K562 (cell line): Measurements from ENCODE around the gene RGMB. TPM values are rescaled to one million over a fixed set of nuclear protein-coding genes. Genes with fewer than 3 reads are reported as not detected.

Source experiments
- ATAC-seq: fragments of 200-7000 bp; cut with Tn5 transposase; 3 replicates; pipeline ENCODE4 v1.9.1; 2020; ENCODE audit warnings: moderate library complexity
- BruUV-seq: library from RNA; stranded (reverse); fragments of 400-500 nt; replicated peaks from 2 replicates; lab custom pipeline; 2021; lab: Mats Ljungman, UMichigan
- CTCF ChIA-PET: fragments of 300-600 bp; formaldehyde crosslinking; extraction: SDS; loops from one replicate; lab custom pipeline; 2021; ENCODE audit warnings: low intra/inter-chr PET ratio; lab: Yijun Ruan, JAX
- POLR2A ChIA-PET: fragments of 300-600, 350-650 bp; sonication (Branson Sonifier 250); formaldehyde crosslinking; extraction: SDS; loops from one replicate; lab custom pipeline; 2021; ENCODE audit warnings: antibody characterized with exemption, inconsistent platforms; lab: Yijun Ruan, JAX
- DNase-seq, 4 experiments: peaks; one replicate each; pipeline versions ENCODE4 v3.0.0 to v3.0.0-alpha.2; 2011 to 2018; ENCODE audit warnings: low spot score in 3 of 4, mixed read lengths in 3 of 4; ENCODE audit errors: extremely low read depth in 1 of 4
- FAIRE-seq: peaks from 2 replicates; lab custom pipeline; 2011; peaks lifted over from hg19 to GRCh38; lab: Jason Lieb, UNC
- H2AFZ ChIP-seq: 2 replicates; pipeline ENCODE4 v1.6.0; 2011; ENCODE audit warnings: low read depth, low read length, control low read depth, inconsistent platforms
- H3K27ac ChIP-seq: fragments of 200-600 bp; 3 replicates; pipeline ENCODE4 v1.8.0; 2011; ENCODE audit warnings: low read depth, mild to moderate bottlenecking, control low read depth, inconsistent platforms, low read length, moderate library complexity, mixed read lengths; ENCODE audit errors: extremely low read depth
- H3K27me3 ChIP-seq, 2 experiments: fragments of 300-600 bp in 1 of 2; 2 replicates in 1 of 2; 3 replicates in 1 of 2; pipeline versions ENCODE4 v1.6.0 to v1.8.0; 2011; ENCODE audit warnings: inconsistent platforms in 2 of 2, low read length in 2 of 2, mild to moderate bottlenecking in 1 of 2, mixed read lengths in 1 of 2, moderate library complexity in 1 of 2; ENCODE audit not compliant: control insufficient read depth in 2 of 2, insufficient read depth in 2 of 2
- H3K36me3 ChIP-seq: fragments of 300-600 bp; 3 replicates; pipeline ENCODE4 v1.8.0; 2011; ENCODE audit warnings: mild to moderate bottlenecking, low read length, inconsistent platforms; ENCODE audit not compliant: control insufficient read depth, insufficient read depth
- H3K4me1 ChIP-seq, 2 experiments: fragments of 200-600 bp in 1 of 2; replicated peaks in 1 of 2; 2 replicates in 1 of 2; 3 replicates in 1 of 2; pipeline versions ENCODE4 v1.5.1 to v1.8.0; 2011; ENCODE audit warnings: inconsistent platforms in 2 of 2, low read length in 2 of 2, mild to moderate bottlenecking in 1 of 2, mixed read lengths in 1 of 2, moderate library complexity in 1 of 2; ENCODE audit not compliant: control insufficient read depth in 2 of 2, insufficient read depth in 2 of 2
- H3K4me2 ChIP-seq: 2 replicates; pipeline ENCODE4 v1.6.1; 2011; ENCODE audit warnings: low read length, control low read depth, inconsistent platforms, mixed read lengths; ENCODE audit not compliant: insufficient read depth
- H3K4me3 ChIP-seq: fragments of 200-600 bp; sonication (generic), shearing (Covaris generic); 2 replicates; pipeline ENCODE4 v1.5.1; 2016; ENCODE audit warnings: control low read depth, inconsistent platforms
- H3K79me2 ChIP-seq: fragments of 200-600 bp; 3 replicates; pipeline ENCODE4 v1.8.0; 2011; ENCODE audit warnings: low read length, inconsistent platforms; ENCODE audit not compliant: control insufficient read depth, insufficient read depth
- H3K9ac ChIP-seq, 2 experiments: 2 replicates each; pipeline versions ENCODE4 v1.6.0 to v1.6.1; 2011; ENCODE audit warnings: low read depth in 2 of 2, low read length in 2 of 2, control low read depth in 1 of 2, inconsistent platforms in 1 of 2, mild to moderate bottlenecking in 1 of 2, mixed read lengths in 1 of 2; ENCODE audit not compliant: insufficient read depth in 1 of 2
- H3K9me1 ChIP-seq: one replicate; pipeline ENCODE4 v1.6.0; 2011; ENCODE audit warnings: inconsistent platforms, mild to moderate bottlenecking, low read length, moderate library complexity; ENCODE audit not compliant: control insufficient read depth, insufficient read depth
- H3K9me3 ChIP-seq: replicated peaks from 2 replicates; pipeline ENCODE4 v1.5.1; 2011; ENCODE audit warnings: low read depth, low read length, inconsistent platforms; ENCODE audit not compliant: control insufficient read depth, insufficient read depth
- H4K20me1 ChIP-seq: replicated peaks from 2 replicates; pipeline ENCODE4 v1.6.1; 2011; ENCODE audit warnings: low read length, inconsistent platforms, mixed read lengths; ENCODE audit not compliant: control insufficient read depth, insufficient read depth
- CUX1 ChIP-seq: fragments of 200-800 bp; sonication (Bioruptor generic); IDR thresholded peaks from 2 replicates; pipeline ENCODE4 v1.6.1; 2016; ENCODE audit warnings: missing genetic modification characterization, missing compliant biosample characterization
- ESRRB ChIP-seq: fragments of 250-450 bp; sonication (Bioruptor Pico); IDR thresholded peaks from 2 replicates; pipeline ENCODE4 v1.5.0; 2020; ENCODE audit warnings: mild to moderate bottlenecking, moderate library complexity, borderline replicate concordance
- FIP1L1 ChIP-seq: fragments of 200-400 bp; formaldehyde crosslinking; IDR thresholded peaks from 2 replicates; pipeline ENCODE4 v1.6.1; 2018; ENCODE audit warnings: mild to moderate bottlenecking, low read depth, low read length; ENCODE audit not compliant: poor library complexity, severe bottlenecking
- HEY1 ChIP-seq: fragments of 250-450 bp; sonication (Bioruptor Pico); IDR thresholded peaks from 2 replicates; pipeline ENCODE4 v1.5.0; 2020; ENCODE audit warnings: mild to moderate bottlenecking, moderate library complexity, borderline replicate concordance
- TCF3 ChIP-seq: sonication (generic); formaldehyde crosslinking; IDR thresholded peaks from 2 replicates; pipeline ENCODE4 v1.4.0; 2020; ENCODE audit warnings: mild to moderate bottlenecking, missing genetic modification reagents
- ZNF239 ChIP-seq: fragments of 250-450 bp; sonication (Bioruptor Pico); IDR thresholded peaks from 2 replicates; pipeline ENCODE4 v1.4.0; 2020; ENCODE audit warnings: mild to moderate bottlenecking
- ZNF592 ChIP-seq: fragments of 450-650 bp; IDR thresholded peaks from 2 replicates; pipeline ENCODE4 v1.6.1; 2017; ENCODE audit warnings: antibody characterized with exemption, mild to moderate bottlenecking
- ZNF717 ChIP-seq: fragments of 250-450 bp; sonication (Bioruptor Pico); IDR thresholded peaks from 2 replicates; pipeline ENCODE4 v1.5.0; 2021
- ZNF830 ChIP-seq: fragments of 250-450 bp; sonication (Bioruptor Pico); IDR thresholded peaks from 2 replicates; pipeline ENCODE4 v1.5.0; 2021; ENCODE audit warnings: mild to moderate bottlenecking
- WGBS: fragments of 100-300 bp; shearing (Covaris generic); methylation state at CpG from one replicate; pipeline ENCODE4 v1.1.6; 2016; ENCODE audit warnings: low coverage, mixed read lengths; ENCODE audit not compliant: insufficient coverage; ENCODE audit errors: missing lambda C conversion rate; 5-methylcytosine and 5-hydroxymethylcytosine counted together
- in situ Hi-C: fragments of 300-500 bp; cut with MboI; formaldehyde crosslinking; loops from 4 replicates; pipeline ENCODE4 v1.15.0; 2018; ENCODE audit warnings: inconsistent platforms, mixed read lengths
- intact Hi-C: fragments of 100-400 bp; cut with micrococcal nuclease; formaldehyde crosslinking; loops from 2 replicates; pipeline ENCODE4 v1.14.2; 2022
- polyA plus RNA-seq, 8 experiments: library from polyadenylated mRNA; depleted of rRNA in 4 of 8; stranded (reverse) in 5 of 8; unstranded in 3 of 8; fragments of >200 nt; fragmentation: Nextera tagmentation in 2 of 8; fragmentation: Illumina TruSeq in 1 of 8; extraction: Ambion mirVana in 2 of 8; extraction: Trizol in 1 of 8; gene quantifications; 2 replicates each; pipeline versions ENCODE4 v1.2.1 to v1.2.3, GENCODE V29; 2011 to 2014; ENCODE audit warnings: inconsistent platforms in 1 of 8, missing spikeins in 1 of 8
- total RNA-seq, 7 experiments: library from RNA; depleted of rRNA in 6 of 7; stranded (reverse); fragments of >200 nt in 6 of 7; fragmentation: Illumina TruSeq in 2 of 7; extraction: Trizol in 2 of 7; gene quantifications; 2 replicates each; pipeline versions ENCODE4 v1.2.1 to v1.2.3, GENCODE V29; 2011 to 2021; ENCODE audit warnings: low replicate concordance in 1 of 7
- TF ChIP-seq, protein P1 (sequence below), 2 experiments: IDR thresholded peaks; 2 replicates each; pipeline ENCODE4 v1.6.1; 2012; ENCODE audit warnings: improper control_type of control experiment in 2 of 2, low read depth in 2 of 2, low read length in 2 of 2, borderline replicate concordance in 1 of 2

The RGMB gene
- total and polyA plus RNA-seq, 9 of the 15 experiments (the other 6 are each of a cell fraction or from before 2014, with no cell fraction given): 0.03 to 0.38 TPM; not detected in 7

DNA sequence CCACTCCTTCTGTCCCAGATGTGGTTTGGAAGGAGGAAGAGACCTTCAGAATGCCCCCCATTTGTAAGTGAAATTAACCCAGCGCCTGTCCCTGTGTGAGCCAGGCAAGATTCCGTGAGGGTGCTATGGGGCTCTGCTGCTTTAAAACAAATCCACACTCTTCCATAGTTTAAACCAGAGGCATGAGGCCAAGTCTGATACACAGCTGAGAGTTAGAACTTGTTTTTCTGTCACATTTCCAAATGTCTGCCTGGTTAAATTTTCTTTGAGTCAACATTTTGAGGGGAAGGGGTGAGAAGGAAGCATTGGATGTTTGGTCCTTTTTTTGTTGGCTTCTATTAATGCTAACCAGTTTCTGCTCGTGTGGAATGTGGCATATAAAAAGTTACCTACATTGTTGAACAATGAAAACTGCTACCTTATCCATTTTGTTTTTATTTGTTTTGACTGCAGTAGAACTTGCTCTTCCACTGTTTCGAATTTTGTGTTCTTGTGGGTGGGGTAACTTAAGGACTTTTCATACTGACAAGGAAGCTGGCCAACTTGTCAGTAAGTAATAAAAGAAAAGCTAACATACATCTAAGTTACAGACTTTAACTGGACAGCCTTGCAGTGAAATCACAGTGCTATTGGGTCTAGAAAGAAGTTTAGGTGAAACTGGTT is 12.9 kb downstream of the RGMB start:
- FAIRE-seq: no peak
- Histone ChIP-seq H3K79me2 (no peaks in the 10 kb centered on the region), H2AFZ (no peak overlapping the region), H3K9ac (no peak overlapping the region), H3K4me3 (no peak overlapping the region), H4K20me1 (no peaks in the 10 kb centered on the region), H3K27me3 (no peaks in the 10 kb centered on the region), H3K27ac (no peak overlapping the region), H3K9me1 (no peaks in the 10 kb centered on the region), H3K36me3 (no peaks in the 10 kb centered on the region), H3K4me1 (no peaks in the 10 kb centered on the region), H3K9me3 (no peaks in the 10 kb centered on the region), H3K4me2 (no peak overlapping the region)
- no peak for DNase-seq
- WGBS: 0% methylated on average over 4 of the region's 4 CpGs
- intact Hi-C loops: no loop called here
- in situ Hi-C loops: no loop called here
- BruUV-seq: no TSS peak
- POLR2A ChIA-PET: interaction anchor here (0.8 kb wide), 1 partner anchor 505 kb away, joined by 4 read pairs; no protein-coding TSS in a partner anchor
- ATAC-seq: no peak
- CTCF ChIA-PET: no interaction called here
- no peak for TF ChIP-seq HEY1 (CRISPR knock-in tag)
- TF ChIP-seq ZNF239 (CRISPR knock-in tag): no peak
- no peak for TF ChIP-seq TCF3 (CRISPR knock-in tag)
- TF ChIP-seq ZNF830 (CRISPR knock-in tag): no peak
- TF ChIP-seq, protein P1, sequence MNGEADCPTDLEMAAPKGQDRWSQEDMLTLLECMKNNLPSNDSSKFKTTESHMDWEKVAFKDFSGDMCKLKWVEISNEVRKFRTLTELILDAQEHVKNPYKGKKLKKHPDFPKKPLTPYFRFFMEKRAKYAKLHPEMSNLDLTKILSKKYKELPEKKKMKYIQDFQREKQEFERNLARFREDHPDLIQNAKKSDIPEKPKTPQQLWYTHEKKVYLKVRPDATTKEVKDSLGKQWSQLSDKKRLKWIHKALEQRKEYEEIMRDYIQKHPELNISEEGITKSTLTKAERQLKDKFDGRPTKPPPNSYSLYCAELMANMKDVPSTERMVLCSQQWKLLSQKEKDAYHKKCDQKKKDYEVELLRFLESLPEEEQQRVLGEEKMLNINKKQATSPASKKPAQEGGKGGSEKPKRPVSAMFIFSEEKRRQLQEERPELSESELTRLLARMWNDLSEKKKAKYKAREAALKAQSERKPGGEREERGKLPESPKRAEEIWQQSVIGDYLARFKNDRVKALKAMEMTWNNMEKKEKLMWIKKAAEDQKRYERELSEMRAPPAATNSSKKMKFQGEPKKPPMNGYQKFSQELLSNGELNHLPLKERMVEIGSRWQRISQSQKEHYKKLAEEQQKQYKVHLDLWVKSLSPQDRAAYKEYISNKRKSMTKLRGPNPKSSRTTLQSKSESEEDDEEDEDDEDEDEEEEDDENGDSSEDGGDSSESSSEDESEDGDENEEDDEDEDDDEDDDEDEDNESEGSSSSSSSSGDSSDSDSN (IDR thresholded peaks at IDR 0.05; ENCODE audit: borderline replicate concordance in 1 of 2, low read depth in 2 of 2, low read length in 2 of 2): no peak
- TF ChIP-seq ZNF717: no peak
- no peak for TF ChIP-seq CUX1 (CRISPR knock-in tag)
- TF ChIP-seq FIP1L1: no peak
- TF ChIP-seq ESRRB (CRISPR knock-in tag): no peak
- no peak for TF ChIP-seq ZNF592
